Stimulated activated CD8-positive, alpha-beta memory T cell treated with anti-CD3 and anti-CD28 coated beads, Interleukin-4, amount 100 ng/mL, for 1 hour (primary cell): Measurements from ENCODE around the gene CTNNA3.

ENCODE experiments used
- DNase-seq, 2 donors: peaks; one replicate each; pipeline ENCODE4 v3.0.0-alpha.2; 2020; ENCODE audit warnings: low read depth in 2 of 2, low spot score in 1 of 2

CTNNA3 gene

DNA sequence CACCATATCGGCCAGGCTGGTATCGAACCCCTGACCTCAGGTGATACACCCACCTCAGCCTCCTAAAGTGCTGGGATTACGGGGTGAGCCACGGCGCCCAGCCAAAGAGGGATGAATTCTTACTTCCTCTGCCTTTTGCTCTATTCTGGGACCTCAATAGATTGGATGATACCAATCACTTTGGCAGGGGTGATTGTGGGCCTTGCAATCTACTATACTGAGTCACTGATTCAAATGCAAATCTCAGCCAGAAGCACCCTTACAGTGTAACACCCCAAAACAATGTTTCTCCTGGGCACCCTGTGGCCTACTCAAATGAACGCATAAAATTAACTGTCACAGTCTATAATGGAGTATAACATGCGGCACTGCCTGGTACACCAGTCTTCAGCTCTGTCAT is 1366.8 kb downstream of the CTNNA3 start:
- DNase-seq = no peak

DNA sequence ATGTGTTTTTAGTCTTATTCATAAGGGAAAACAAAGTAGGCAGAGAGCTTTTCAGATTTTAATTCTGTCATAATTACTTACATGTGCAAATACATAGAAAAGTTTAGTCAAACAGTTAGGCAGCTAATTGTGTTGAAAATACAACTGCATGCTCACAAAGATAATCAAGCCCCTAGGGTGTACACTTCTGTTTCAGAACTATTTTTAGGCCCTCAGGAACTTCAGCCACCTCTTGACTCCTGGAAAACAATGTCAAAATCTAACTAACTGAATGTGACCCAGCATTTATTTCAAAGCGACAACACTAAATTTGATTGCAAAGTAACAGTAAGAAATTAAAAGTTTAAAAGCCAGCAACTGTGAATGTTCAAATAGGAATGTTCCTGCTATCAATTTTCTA is 1369.1 kb downstream of the CTNNA3 start:
- no peak for DNase-seq

DNA sequence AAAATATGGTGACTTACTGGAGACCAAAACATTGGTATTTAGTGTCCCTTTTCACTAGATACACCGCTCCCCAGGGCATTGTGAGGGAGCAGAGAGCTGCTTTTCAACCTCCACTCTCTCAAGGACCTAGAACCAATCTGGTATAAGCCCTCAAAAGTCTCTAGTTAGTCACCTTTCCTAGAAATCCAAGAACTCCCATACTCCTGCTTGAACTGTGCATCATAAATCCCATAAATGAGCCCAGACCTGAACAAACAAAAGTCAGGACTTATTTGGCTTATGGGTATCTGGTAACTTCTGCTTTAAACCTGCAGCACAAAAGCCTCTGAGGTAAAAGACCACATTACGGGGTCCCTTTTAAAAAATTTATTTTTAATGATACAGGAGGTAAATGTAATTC is 1373.2 kb downstream of the CTNNA3 start:
- DNase-seq = no peak

DNA sequence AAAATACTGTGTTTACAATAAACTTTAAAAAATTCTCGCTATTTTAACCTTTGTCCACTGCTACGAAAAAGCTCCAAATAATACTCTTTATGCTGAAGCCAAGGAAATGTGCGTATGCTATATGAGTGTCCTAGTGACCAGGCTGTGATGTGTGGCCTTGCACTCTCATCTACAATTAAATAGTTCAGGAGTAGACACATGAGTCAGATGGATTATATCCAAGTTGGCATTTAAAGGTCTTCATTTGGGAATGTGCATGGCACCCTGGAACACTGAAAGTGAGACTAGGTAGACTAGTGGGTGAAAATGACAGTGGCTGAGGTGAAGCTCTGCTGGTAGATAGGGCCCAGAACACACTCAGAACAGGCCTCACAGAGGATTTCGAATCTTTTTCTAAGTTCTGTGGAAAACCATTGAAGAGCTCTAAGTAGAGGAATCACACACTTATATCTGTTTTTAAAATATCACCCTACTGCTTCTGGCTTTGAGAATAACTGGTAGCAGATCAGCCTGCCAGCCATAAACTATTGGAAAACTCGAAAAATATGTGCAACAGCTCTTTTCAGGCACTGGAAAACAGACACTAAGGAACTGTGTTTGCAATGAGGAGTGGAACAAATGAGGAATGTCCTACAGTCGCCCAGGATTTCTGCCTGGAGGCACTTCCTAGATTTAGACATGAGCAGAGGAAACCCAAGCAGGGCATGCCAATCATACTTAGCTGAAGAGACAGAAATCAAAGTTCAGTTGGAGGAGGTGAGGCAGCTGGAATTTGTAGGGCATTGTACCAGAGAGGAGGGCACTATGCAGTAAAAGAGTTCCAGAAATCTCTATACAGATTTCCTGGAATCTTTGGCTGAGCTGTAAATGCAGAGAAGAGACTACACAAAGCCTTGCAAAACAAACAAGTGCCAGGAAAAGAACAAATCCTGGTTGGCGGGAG is 1374.0 kb downstream of the CTNNA3 start:
- no peak for DNase-seq

DNA sequence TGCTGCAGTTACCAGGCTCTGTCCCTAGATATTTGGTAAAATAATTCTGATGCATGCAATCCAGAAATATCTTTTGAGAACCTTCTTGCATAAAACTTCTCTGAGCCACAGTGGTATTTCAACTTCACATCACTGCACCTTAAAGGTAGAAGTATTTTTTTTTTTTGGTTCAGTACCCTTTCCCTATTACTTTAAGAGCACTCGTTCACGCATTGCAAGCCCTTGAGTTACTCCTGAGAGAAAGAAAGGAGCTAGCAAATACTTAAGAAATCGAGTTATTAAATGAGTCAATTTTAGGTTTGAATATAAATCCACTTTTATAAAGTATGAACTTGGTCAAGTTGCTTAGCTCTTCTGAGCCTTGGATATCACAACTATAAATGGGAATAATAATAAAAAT is 1377.2 kb downstream of the CTNNA3 start:
- no peak for DNase-seq

DNA sequence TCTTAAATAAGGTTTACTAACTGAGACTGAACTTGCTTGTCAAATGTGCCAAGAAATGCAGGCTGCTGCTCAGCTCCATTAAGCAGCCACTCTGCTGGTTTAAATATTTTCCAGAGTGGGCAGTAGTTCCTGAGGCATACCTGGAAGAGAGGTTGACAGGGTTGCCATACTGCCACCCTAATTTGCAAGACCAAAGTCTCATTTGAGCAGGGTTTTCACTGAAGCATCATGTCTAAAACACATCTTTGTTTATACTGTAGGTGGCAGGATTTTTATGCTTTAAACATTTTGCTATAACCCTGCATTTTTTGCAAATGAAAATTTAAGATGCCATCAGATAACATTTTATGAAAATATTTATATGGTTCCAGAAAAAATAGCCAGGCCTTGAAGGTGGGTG is 1388.2 kb downstream of the CTNNA3 start:
- no peak for DNase-seq

DNA sequence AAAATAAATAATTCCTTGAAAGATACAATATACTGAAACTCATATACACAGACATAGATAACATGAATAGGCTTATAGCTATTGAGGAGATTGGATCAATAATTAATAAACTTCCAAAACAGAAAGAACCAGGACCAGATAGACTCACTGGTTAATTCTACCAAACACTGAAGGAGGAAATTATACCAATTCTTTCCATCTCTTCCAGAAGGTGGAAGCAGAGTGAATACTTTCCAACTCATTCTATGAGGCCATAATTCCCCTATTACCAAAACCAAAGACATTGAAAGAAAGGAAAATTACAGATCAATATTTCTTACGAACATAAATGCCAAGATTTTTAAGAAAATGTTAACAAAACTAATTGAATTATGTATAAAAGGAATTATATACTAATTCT is 1394.9 kb downstream of the CTNNA3 start:
- no peak for DNase-seq

DNA sequence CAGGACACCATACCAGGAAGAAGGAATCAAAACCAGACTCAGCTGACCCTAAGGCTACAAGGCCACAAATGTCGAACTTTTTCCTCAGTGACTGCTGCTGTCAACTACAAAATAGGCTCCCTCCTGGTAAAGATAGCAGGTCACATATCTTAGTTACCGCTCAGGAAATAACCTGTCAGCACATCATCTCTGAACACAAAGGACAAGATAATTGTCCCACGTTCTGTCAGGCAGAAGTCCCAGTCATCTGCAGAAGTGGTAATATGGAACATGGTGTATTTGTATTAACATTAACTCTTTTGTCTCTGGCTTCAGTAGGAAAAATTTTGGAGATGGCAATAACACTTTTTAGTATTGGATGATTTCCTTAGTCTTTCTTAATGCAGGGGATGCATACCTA is 1400.4 kb downstream of the CTNNA3 start:
- no peak for DNase-seq

DNA sequence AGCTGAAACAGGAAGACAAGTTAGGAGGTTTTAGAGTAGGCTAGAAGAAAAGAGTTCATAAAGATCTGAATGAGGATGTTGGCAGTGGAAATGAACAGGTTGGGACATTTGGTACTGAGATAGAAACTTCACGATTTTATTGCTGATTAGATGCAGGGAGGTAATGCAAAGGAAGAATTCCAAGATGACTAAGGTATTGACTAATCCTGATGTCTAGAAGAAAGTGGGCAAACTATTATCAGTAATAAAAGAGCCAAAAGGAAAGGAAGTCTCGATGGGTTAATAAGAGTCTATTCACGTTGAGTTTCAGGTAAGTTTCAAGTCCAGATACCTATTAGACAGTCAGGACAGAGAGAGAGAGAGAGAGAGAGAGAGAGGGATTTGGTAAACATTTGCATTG is 1401.5 kb downstream of the CTNNA3 start:
- no peak for DNase-seq

DNA sequence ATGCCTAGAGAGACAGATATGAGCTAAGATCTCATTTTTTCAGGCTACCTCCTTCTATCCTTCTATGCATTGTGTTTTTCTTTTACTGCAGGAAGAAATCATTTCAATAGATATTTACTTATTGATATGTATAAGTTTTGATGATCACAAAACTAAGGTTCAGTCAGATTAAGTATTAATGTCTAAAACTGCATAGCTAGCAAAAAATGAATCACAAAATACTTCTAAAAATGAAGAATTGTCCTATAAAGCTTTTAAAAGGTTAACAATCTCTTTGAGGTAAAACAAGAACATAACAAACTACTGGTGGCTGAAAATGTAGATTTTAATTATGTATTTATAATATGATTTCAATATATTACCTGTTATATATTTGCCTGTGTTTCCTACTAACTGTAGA is 1403.1 kb downstream of the CTNNA3 start:
- no peak for DNase-seq

DNA sequence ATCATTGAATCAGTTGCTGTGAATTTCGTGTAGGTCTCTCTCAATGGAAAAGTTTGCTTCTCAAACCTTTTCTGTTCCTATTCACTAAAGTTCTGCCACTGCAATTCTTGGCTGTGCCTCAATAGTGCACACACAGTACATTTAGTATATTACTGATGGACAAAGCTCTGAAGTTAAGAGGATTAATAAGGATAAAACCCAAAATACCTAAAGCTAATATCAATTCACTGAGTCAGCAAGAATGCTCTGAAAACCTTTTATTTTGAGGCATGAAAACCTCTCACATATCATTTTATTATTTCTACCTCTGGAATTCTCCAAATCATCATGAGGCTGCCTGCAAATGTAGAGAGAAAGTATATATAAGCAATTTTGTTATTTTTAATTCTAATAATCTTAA is 1403.5 kb downstream of the CTNNA3 start:
- DNase-seq = no peak

DNA sequence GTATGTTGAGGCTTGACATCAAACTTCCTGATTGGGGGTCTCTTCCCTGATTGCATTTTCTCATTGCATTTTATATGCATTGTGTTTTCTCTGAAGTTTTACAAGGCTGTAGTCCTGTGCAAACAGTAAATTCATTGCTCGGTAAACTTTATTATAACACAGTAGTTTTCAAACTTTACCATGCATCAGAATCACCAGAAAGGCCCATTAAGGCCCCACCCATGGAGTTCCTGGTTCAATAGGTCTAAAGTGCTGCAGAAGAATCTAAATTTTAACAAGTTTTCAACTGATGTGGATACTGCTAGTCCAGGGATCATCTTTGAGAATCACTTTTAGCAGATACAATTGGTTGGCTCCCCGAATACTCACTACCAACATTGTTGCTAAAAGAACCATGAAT is 1404.9 kb downstream of the CTNNA3 start:
- DNase-seq = no peak

DNA sequence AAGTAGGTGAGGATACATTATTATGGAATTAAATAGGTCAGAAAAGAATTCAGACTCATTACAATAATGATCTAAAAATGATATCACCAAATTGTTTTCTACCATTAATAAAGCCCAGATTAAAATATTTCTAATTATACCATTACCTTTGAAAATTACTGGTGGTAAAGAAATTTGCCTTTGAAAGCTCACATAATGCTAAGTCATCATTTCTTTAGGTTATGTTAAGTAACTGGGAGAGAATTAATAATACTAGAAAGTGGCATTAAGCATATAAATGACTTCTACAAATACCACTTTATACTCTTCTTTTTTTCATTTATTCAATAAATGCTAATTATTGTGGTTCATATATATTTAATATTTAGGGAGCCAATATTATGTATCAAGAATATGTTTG is 1411.4 kb downstream of the CTNNA3 start:
- DNase-seq = no peak

DNA sequence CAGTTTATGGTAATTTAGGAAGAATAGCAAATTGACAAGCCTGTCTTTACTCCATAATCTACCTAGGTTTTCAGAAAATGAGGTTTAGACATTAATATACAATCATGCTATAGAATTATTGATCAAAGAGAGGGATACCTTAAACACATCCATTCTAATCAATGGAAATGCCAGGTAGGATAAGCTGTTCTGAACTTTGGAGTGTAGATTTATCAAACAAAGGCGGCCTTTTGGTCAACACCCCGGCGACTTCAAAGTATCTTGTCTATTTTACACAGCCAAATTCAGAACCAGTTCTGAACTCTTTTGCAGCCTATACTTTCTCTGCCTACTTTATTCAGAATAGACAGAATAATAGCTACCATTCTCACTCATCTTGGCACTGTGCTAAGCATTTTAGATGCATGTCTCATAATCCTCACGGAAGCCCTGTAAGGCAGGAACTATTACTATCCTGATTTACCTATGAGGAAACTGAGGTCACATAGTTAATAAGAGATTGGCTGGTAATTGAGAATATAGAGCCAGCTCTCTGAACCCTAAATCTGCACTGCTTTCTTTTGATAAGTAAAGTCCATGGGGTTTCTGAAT is 1412.0 kb downstream of the CTNNA3 start:
- DNase-seq = no peak

DNA sequence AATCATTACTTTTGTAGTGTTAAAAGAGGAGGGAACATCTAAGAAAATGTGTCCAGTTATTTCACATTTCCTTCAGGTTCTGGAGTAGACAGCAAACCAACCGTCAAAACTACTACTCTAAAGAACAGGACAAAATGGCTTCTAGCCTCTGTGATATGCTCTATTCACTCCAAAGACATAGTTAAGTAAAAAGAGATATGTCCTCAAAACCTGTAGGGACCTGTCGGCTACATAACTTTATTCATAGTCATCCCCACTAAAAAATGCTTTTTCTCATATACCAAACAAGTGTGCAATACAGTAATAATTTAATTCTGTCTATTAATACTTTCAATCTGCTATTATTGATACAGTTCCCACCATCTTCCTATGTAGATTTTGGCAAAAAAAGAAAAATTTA is 1412.9 kb downstream of the CTNNA3 start:
- no peak for DNase-seq

DNA sequence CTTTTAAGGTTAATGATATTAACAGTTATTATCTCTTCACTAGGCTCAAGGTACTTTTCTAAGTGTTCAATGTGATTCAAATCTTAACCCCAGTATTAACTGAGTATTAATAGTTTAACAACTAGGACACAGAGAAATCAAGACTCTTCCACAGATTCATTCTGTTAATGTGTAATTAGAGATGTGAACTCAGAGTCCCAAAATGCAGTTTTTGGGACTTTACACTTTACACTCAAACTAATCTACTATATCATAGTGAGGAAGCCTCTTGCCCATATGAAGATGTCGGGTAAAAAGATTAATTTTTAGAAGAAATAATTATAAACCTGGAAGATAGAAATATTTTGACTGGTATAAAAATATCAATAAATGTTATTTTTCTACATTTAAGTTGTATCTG is 1414.7 kb downstream of the CTNNA3 start:
- DNase-seq = no peak

DNA sequence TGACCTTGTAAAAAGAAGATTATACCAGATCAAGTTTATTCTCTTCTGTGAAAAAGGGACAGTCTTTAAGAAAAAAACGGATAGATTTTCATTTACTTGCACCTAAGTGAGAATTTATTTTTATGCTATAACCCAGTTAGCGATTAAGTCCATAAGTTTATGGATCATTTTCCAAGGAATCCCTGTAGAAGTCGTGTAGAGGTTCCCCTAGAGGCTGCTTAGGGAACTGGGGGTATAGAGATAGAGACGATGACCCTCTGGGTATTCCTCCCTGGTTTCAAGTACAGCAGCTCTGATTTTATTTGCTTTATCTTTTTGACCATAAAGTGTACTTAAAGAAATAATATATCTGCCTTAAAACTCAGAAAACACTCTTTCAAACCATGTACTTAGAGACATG is 1418.5 kb downstream of the CTNNA3 start:
- DNase-seq = no peak

DNA sequence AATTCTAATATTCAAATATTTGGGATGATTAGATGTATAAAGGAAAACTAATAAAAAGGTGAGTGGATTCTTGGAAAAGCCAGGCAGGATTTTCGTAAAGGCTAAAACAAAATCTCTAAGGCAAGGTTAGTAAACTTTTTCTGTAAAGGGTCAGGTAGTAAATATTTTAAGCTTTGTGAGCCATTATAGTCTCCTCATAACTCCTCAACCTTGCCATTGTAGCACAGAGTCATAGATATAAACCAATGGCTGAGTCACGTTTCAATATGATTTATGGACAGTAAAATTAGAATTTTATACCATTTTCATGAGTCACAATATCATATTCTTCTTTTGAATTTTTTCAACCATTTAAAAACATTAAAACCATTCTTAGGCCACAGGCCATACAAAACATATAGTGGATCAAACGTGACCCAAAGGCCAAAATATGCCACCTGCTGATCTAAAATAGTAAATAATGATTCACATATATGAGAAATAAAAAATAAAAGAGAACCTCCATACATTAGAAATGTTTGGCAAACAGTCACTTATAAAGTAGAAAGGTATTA is 1422.0 kb downstream of the CTNNA3 start:
- no peak for DNase-seq

DNA sequence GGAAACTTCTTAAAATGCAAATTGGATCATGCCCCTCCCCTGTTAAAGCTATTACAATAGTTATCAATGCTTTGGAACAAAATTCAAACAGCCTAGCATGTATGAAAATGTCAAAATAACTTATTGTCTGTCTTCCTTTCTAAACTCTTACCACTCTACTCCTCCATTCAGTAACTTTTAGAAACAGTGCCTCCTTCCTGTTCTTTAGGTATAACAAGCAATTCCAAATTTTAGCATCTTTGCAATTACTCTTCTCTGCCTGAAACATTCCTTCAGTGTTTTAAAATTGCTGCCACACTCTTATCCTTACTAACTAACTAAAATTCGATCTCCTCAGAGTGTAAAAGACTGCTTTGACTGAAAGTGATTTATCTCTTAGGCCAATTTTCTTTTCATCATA is 1430.6 kb downstream of the CTNNA3 start:
- no peak for DNase-seq

DNA sequence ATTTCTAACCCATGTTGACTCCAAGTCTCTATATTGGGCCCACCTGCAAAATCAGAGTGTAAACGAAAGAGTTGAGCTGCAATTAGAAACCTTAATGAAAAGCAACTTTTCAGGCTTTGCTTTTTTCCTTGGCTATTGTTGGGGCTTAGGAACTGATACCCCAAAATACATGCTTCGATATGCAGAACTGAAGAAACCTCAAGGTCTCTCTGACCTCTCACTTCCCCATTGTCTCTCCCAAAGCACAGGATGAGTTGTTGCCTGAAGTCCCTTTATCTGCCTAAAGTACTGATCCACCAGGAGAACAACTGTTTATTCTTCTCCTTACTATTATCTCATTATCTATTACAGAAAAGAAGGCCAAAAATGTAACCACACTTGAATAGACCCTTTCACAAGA is 1436.2 kb downstream of the CTNNA3 start:
- DNase-seq = no peak

DNA sequence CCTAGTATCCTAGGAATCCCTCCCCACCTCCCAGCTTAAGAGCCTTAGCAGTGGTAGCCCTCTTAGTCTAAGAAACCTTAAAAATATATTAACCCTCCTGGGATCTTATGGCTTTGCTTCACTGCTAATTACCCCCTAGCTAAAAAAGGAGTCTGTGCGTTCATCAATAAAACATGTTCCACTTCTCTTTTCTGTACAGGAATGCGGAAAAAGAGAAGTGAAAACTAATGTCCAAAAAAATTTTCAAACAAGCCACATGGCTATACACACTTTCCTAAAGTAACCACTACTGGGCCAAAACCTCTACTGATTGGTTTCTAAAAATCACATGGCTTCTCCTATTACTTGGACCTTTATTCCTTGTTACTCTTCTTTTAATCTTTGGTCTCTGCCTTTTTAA is 1437.3 kb downstream of the CTNNA3 start:
- no peak for DNase-seq

DNA sequence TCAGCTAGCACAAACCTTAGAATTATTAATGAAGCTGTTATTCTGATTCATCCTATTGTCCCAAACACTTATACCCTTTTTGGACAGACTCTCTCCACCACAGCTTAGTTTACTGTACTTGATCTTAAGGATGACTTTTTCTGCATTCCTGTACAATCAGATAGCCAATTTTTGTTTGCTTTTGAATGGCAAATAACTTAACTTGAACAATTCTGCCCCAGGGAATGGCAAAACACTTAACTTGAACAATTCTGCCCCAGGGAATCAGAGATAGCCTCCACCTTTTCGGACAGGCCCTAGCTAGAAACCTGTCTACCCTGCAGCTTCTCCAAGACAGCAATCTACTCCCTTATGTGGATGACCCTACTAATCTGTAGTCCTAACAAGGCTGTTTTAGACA is 1438.2 kb downstream of the CTNNA3 start:
- no peak for DNase-seq

DNA sequence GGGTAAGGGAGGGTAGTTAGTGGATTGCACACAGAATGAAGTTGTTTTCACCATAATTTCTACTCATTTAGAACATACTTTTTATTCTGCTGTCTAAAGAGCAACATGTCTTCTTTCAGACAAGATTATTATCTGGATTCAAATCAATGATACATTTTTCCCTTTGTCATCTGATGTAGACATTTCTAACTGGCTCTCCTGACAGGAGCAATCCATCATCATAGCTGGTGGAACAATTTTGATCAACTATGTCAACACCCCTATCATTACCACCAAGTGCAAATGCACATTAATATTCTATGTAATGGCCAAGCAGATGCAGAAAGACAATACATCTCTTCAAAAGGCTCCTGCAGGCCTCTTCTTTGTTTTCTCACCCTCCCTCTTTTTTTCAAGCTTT is 1443.0 kb downstream of the CTNNA3 start:
- DNase-seq = no peak
